K562 (cell line): ENCODE results near the gene BICDL1. TPM values are rescaled to one million over a fixed set of nuclear protein-coding genes. Genes with fewer than 3 reads are reported as not detected.

Experiments
- MTA3 ChIP-seq: fragments of 450-650 bp; formaldehyde crosslinking; IDR thresholded peaks from 2 replicates; pipeline ENCODE4 v1.6.1; 2017; ENCODE audit warnings: mild to moderate bottlenecking, borderline replicate concordance
- RB1 ChIP-seq: fragments of 450-650 bp; IDR thresholded peaks from 2 replicates; pipeline ENCODE4 v1.6.1; 2017; ENCODE audit warnings: low read depth, mild to moderate bottlenecking
- RFX7 ChIP-seq: fragments of 250-450 bp; sonication (Bioruptor Pico); IDR thresholded peaks from 2 replicates; pipeline ENCODE4 v1.5.1; 2021; ENCODE audit warnings: mild to moderate bottlenecking
- SPI1 ChIP-seq: IDR thresholded peaks from 2 replicates; pipeline ENCODE4 v1.6.1; 2011; ENCODE audit warnings: low read depth, low read length, control low read depth, borderline replicate concordance
- ZNF121 ChIP-seq: sonication (generic); formaldehyde crosslinking; conservative IDR thresholded peaks from 2 replicates; pipeline ENCODE4 v1.8.0; 2022; ENCODE audit warnings: missing genetic modification reagents
- polyA plus RNA-seq, 8 experiments: library from polyadenylated mRNA; depleted of rRNA in 4 of 8; stranded (reverse) in 5 of 8; unstranded in 3 of 8; fragments of >200 nt; fragmentation: Nextera tagmentation in 2 of 8; fragmentation: Illumina TruSeq in 1 of 8; extraction: Ambion mirVana in 2 of 8; extraction: Trizol in 1 of 8; gene quantifications; 2 replicates each; pipeline versions ENCODE4 v1.2.1 to v1.2.3, GENCODE V29; 2011 to 2014; ENCODE audit warnings: inconsistent platforms in 1 of 8, missing spikeins in 1 of 8
- total RNA-seq, 7 experiments: library from RNA; depleted of rRNA in 6 of 7; stranded (reverse); fragments of >200 nt in 6 of 7; fragmentation: Illumina TruSeq in 2 of 7; extraction: Trizol in 2 of 7; gene quantifications; 2 replicates each; pipeline versions ENCODE4 v1.2.1 to v1.2.3, GENCODE V29; 2011 to 2021; ENCODE audit warnings: low replicate concordance in 1 of 7
- TF ChIP-seq, protein P1 (sequence below), 2 experiments: fragments of 450-650 bp; formaldehyde crosslinking in 1 of 2; IDR thresholded peaks; 2 replicates each; pipeline versions ENCODE4 v1.4.0 to v1.6.1; 2014 to 2020; ENCODE audit warnings: mild to moderate bottlenecking in 2 of 2, borderline replicate concordance in 1 of 2, low read depth in 1 of 2
- TF ChIP-seq, protein P2 (sequence below): IDR thresholded peaks from 3 replicates; pipeline ENCODE4 v1.6.1; 2011; ENCODE audit warnings: borderline replicate concordance, mild to moderate bottlenecking; ENCODE audit not compliant: insufficient read length, insufficient read depth

The BICDL1 gene
- total and polyA plus RNA-seq, 9 of the 15 experiments (the other 6 are each of a cell fraction or from before 2014, with no cell fraction given) = 0.06 to 2.0 (median 0.58) TPM

DNA sequence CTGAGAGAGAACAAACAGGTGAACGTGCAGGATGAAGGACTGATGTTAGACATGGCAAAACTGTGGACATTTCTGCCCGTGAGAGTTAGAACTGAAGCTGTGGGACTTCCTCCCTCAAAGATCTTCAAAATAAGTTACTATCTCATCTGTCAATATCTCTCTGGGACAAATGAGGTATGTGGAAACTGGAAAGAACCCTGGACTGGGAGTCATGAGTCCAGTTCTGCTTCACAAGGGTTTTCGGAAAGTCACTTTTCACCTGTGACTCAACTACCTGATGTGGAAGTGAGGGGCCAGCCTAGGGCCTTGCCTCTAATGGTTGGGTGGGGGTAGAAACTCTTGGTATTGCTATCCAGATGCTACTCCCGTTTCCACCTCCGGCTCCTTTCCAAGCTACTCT lies 80.2 kb downstream of the BICDL1 start (continued):
- TF ChIP-seq, protein P1, sequence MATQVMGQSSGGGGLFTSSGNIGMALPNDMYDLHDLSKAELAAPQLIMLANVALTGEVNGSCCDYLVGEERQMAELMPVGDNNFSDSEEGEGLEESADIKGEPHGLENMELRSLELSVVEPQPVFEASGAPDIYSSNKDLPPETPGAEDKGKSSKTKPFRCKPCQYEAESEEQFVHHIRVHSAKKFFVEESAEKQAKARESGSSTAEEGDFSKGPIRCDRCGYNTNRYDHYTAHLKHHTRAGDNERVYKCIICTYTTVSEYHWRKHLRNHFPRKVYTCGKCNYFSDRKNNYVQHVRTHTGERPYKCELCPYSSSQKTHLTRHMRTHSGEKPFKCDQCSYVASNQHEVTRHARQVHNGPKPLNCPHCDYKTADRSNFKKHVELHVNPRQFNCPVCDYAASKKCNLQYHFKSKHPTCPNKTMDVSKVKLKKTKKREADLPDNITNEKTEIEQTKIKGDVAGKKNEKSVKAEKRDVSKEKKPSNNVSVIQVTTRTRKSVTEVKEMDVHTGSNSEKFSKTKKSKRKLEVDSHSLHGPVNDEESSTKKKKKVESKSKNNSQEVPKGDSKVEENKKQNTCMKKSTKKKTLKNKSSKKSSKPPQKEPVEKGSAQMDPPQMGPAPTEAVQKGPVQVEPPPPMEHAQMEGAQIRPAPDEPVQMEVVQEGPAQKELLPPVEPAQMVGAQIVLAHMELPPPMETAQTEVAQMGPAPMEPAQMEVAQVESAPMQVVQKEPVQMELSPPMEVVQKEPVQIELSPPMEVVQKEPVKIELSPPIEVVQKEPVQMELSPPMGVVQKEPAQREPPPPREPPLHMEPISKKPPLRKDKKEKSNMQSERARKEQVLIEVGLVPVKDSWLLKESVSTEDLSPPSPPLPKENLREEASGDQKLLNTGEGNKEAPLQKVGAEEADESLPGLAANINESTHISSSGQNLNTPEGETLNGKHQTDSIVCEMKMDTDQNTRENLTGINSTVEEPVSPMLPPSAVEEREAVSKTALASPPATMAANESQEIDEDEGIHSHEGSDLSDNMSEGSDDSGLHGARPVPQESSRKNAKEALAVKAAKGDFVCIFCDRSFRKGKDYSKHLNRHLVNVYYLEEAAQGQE (IDR thresholded peaks at IDR 0.05; ENCODE audit: borderline replicate concordance) = no peak
- TF ChIP-seq, protein P1 (CRISPR knock-in tag; IDR thresholded peaks at IDR 0.05; ENCODE audit: low read depth) = no peak
- TF ChIP-seq ZNF121 (CRISPR knock-in tag) (no peak), RFX7 (no peak), RB1 (no peak), MTA3 (no peak), SPI1 (no peak)
- TF ChIP-seq, protein P2, sequence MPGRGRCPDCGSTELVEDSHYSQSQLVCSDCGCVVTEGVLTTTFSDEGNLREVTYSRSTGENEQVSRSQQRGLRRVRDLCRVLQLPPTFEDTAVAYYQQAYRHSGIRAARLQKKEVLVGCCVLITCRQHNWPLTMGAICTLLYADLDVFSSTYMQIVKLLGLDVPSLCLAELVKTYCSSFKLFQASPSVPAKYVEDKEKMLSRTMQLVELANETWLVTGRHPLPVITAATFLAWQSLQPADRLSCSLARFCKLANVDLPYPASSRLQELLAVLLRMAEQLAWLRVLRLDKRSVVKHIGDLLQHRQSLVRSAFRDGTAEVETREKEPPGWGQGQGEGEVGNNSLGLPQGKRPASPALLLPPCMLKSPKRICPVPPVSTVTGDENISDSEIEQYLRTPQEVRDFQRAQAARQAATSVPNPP = no peak
- TF ChIP-seq, all 486 proteins: peak for 0
